Activated T-helper 1 cell treated with anti-CD3 and anti-CD28 coated beads, Interleukin-12 subunit alpha, Interleukin-12 subunit beta, Interleukin-2, Interleukin-4 antibody, amounts not matched to agents 30 ng/mL and 10 ng/mL and 1 ng/mL, durations not matched to agents 14 hours and 24 hours and 36 hours (primary cell): ENCODE data around the gene ANKRD52. TPM values are rescaled to one million over a fixed set of nuclear protein-coding genes. Genes with fewer than 3 reads are reported as not detected.

Experiments
- DNase-seq: peaks from one replicate; pipeline ENCODE4 v3.0.0; 2021; ENCODE audit warnings: low spot score
- H3K27ac Mint-ChIP-seq: one replicate; pipeline ENCODE4 v1.8.0; 2021; ENCODE audit warnings: mild to moderate bottlenecking, mixed read lengths
- H3K27me3 Mint-ChIP-seq: one replicate; pipeline ENCODE4 v1.8.0; 2022; ENCODE audit warnings: mild to moderate bottlenecking, moderate library complexity, mixed read lengths; ENCODE audit not compliant: insufficient read depth
- H3K36me3 Mint-ChIP-seq: one replicate; pipeline ENCODE4 v1.8.0; 2021; ENCODE audit warnings: low read depth, mixed read lengths
- H3K4me1 Mint-ChIP-seq: one replicate; pipeline ENCODE4 v1.8.0; 2021; ENCODE audit warnings: low read depth, mixed read lengths
- H3K4me3 Mint-ChIP-seq: one replicate; pipeline ENCODE4 v1.8.0; 2021; ENCODE audit warnings: mild to moderate bottlenecking, moderate library complexity, mixed read lengths
- H3K9me3 Mint-ChIP-seq: one replicate; pipeline ENCODE4 v1.8.0; 2021; ENCODE audit warnings: mixed read lengths
- intact Hi-C: fragments of 100-400 bp; cut with micrococcal nuclease; formaldehyde crosslinking; loops from one replicate; pipeline ENCODE4 v1.15.1; 2024
- total RNA-seq: library from RNA; stranded (reverse); gene quantifications from 2 replicates; pipeline ENCODE4 v1.2.3, GENCODE V29; 2022

The ANKRD52 gene
- total RNA-seq, 1 donor from 2014 or later = 71.0 TPM

GRCh38 chr12:56190695-56191155, 67.5 kb downstream of the ANKRD52 start:
- Mint-ChIP-seq H3K27me3 (peaks cover 2% of the 10 kb centered on the region), H3K27ac (peak overlapping the region; percentile 96), H3K9me3 (no peaks in the 10 kb centered on the region), H3K4me1 (peaks cover 53% of the 10 kb centered on the region), H3K4me3 (peak overlapping the region; percentile 93), H3K36me3 (peaks cover 10% of the 10 kb centered on the region)
- intact Hi-C loops = loop anchor here (1.0 to 5.0 kb wide), 2 partner anchors 38 to 172 kb away; partner anchors contain the start of genes APOF, MYL6B and STAT2
- DNase-seq = no peak

DNA sequence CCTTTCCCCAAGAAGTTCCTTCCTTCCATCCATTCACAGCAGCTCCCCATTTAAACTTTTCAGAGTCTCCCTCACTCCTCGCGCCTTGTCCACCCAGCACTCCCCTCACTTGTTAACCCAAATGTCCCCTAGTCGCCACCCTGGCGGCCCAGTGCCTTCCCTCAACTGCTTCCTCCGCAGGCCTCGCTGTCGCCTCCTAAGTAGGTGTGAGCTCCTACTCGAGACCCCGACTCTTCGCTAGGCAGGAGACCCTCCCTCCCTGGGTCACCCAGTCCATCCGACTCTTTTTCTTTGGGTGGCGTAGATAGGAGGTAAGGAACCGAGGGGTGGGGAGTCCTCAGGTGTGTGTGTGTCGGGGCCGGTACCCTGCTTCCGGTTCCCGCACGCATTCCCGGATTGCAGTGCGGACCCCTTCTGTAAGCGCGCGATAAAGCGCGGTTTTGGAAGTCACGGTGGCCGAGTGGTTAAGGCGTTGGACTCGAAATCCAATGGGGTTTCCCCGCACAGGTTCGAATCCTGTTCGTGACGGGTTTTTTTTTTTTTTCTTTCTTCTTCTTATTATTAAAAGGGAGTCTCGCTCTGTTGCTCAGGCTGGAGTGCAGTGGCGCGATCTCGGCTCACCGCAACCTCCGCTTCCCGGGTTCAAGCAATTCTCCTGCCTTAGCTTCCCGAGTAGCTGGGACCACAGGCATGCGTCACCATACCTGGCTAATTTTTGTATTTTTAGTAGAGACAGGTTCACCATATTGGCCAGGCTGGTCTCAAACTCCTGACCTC, 68.1 kb downstream of the ANKRD52 start:
- Mint-ChIP-seq H3K27ac (peak overlapping the region; percentile 96), H3K4me3 (peak overlapping the region; percentile 93), H3K9me3 (no peaks in the 10 kb centered on the region), H3K27me3 (peaks cover 2% of the 10 kb centered on the region), H3K36me3 (peaks cover 12% of the 10 kb centered on the region), H3K4me1 (peaks cover 55% of the 10 kb centered on the region)
- intact Hi-C loops = loop anchor here (1.0 to 10.0 kb wide), 7 partner anchors 38 to 451 kb away; partner anchors contain the start of genes APOF, MYL6B, RPS26 and STAT2
- peak; percentile 77 for DNase-seq

- intact Hi-C loops = loop anchor here (1.0 to 10.0 kb wide), 5 partner anchors 63 to 451 kb away; partner anchors contain the start of gene RPS26
- no peaks in the 10 kb centered on the region for H3K9me3 Mint-ChIP-seq
- H3K36me3 Mint-ChIP-seq = peaks cover 20% of the 10 kb centered on the region
- DNase-seq = peak; percentile 85
- H3K27ac Mint-ChIP-seq = peak within 1 kb of the TSS; percentile 96
- peak within 1 kb of the TSS; percentile 95 for H3K4me3 Mint-ChIP-seq
- peaks cover 2% of the 10 kb centered on the region for H3K27me3 Mint-ChIP-seq
- peaks cover 55% of the 10 kb centered on the region for H3K4me1 Mint-ChIP-seq
These were observed 68.9 kb downstream of the ANKRD52 start, which contains the start of gene SMARCC2 for GRCh38 chr12:56189099-56189917. Gene SMARCC2 (minus strand): TSS chr12:56189483. CDS start chr12:56189461, 22 bp downstream.

GRCh38 chr12:56188778-56189098, 69.4 kb downstream of the ANKRD52 start:
- Mint-ChIP-seq H3K4me1 (peaks cover 55% of the 10 kb centered on the region), H3K27ac (peak overlapping the region; percentile 92), H3K27me3 (peaks cover 2% of the 10 kb centered on the region), H3K4me3 (peak overlapping the region; percentile 95), H3K36me3 (peaks cover 23% of the 10 kb centered on the region), H3K9me3 (no peaks in the 10 kb centered on the region)
- intact Hi-C loops = loop anchor here (1.0 to 10.0 kb wide), 6 partner anchors 30 to 450 kb away; partner anchors contain the start of genes MYL6 and RPS26
- DNase-seq = no peak

DNA sequence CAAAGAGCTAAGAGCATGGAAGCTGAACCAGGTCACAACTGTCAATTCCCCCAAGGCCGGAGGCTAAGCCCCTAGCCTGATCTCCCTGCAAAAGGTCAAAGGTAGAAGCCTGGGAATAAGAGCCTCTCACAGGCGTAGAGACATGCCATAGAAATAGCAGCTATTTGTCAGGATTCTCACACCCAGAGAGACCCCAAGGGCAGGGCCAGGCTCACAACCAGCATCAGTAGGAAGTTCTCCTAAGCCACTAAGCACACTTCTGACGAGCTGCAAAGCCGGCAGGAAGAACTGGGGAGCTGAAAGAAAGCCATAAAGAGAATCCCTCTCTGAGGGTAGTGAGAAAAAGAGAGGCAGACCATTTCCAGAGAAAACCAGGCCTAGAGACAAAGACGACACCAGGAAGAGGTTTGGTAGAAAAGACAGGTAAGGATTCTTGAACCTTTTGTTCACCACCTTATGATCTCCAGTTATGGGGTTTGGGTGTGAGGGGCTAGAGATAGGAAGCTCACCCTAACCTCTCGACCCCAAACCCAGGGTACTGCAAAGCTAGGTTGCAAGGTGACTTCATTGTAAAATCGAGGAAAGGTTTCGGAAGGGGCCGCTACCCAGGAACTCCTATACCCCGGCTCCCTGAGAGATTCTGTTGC, 69.9 kb downstream of the ANKRD52 start:
- peaks cover 24% of the 10 kb centered on the region for H3K36me3 Mint-ChIP-seq

More for the DNA sequence above, 69.9 kb downstream of the ANKRD52 start:
- peak overlapping the region; percentile 92 for H3K27ac Mint-ChIP-seq
- no peak for DNase-seq
- H3K27me3 Mint-ChIP-seq = peaks cover 2% of the 10 kb centered on the region
- peaks cover 52% of the 10 kb centered on the region for H3K4me1 Mint-ChIP-seq
- H3K4me3 Mint-ChIP-seq = peak overlapping the region; percentile 95
- intact Hi-C loops = loop anchor here (1.0 to 10.0 kb wide), 3 partner anchors 30 to 449 kb away; partner anchors contain the start of genes MYL6 and RPS26
- H3K9me3 Mint-ChIP-seq = no peaks in the 10 kb centered on the region

Other genes with a start within 250 kb of the ANKRD52 start
- gene IKZF4, start 237.3 kb downstream of the ANKRD52 start, total RNA-seq = 31.9 and 35.7 TPM in 2 replicates
- 35.4 and 38.2 TPM in 2 replicates for gene RPS26, start 216.5 kb downstream of the ANKRD52 start, total RNA-seq
- gene ERBB3, start 178.2 kb downstream of the ANKRD52 start, total RNA-seq = 0.51 and 0.65 TPM in 2 replicates
- 404 and 419 TPM in 2 replicates for gene PA2G4, start 153.8 kb downstream of the ANKRD52 start, total RNA-seq
- gene RPL41, start 141.8 kb downstream of the ANKRD52 start, total RNA-seq = 3,669 and 3,676 TPM in 2 replicates
- gene ZC3H10, start 140.1 kb downstream of the ANKRD52 start, total RNA-seq = 13.5 and 13.7 TPM in 2 replicates
- 159 and 161 TPM in 2 replicates for gene ESYT1, start 130.1 kb downstream of the ANKRD52 start, total RNA-seq
- gene MYL6B, start 105.8 kb downstream of the ANKRD52 start, total RNA-seq = 58.8 and 67.6 TPM in 2 replicates
- 786 and 802 TPM in 2 replicates for gene MYL6, start 100.0 kb downstream of the ANKRD52 start, total RNA-seq
- gene SMARCC2, start 68.9 kb downstream of the ANKRD52 start, total RNA-seq = 124 and 132 TPM in 2 replicates
- gene RNF41, start 36.5 kb downstream of the ANKRD52 start, total RNA-seq = 46.9 and 47.2 TPM in 2 replicates
- gene NABP2, start 34.0 kb downstream of the ANKRD52 start, total RNA-seq = 97.5 and 102 TPM in 2 replicates
- gene SLC39A5, start 28.3 kb downstream of the ANKRD52 start, total RNA-seq = 0.54 and 1.4 TPM in 2 replicates
- 17.8 and 18.0 TPM in 2 replicates for gene COQ10A, start 8.6 kb upstream of the ANKRD52 start, total RNA-seq
- gene CS, start 41.9 kb upstream of the ANKRD52 start, total RNA-seq = 269 and 280 TPM in 2 replicates
- gene CNPY2, start 57.6 kb upstream of the ANKRD52 start, total RNA-seq = 170 and 172 TPM in 2 replicates
- gene PAN2, start 75.6 kb upstream of the ANKRD52 start, total RNA-seq = 20.9 and 21.3 TPM in 2 replicates
- 40.0 and 43.3 TPM in 2 replicates for gene IL23A, start 80.5 kb upstream of the ANKRD52 start, total RNA-seq
- 70.2 and 71.3 TPM in 2 replicates for gene STAT2, start 101.7 kb upstream of the ANKRD52 start, total RNA-seq
- not detected in 2 replicates for gene APOF, start 104.5 kb upstream of the ANKRD52 start, total RNA-seq
- 44.9 and 45.8 TPM in 2 replicates for gene TIMELESS, start 191.0 kb upstream of the ANKRD52 start, total RNA-seq
- gene MIP, start 196.3 kb upstream of the ANKRD52 start, total RNA-seq = not detected in 2 replicates
- gene SPRYD4, start 210.2 kb upstream of the ANKRD52 start, total RNA-seq = 5.0 and 5.5 TPM in 2 replicates
- gene GLS2, start 229.8 kb upstream of the ANKRD52 start, total RNA-seq = 1.5 and 2.6 TPM in 2 replicates